Body of pancreas (tissue), 4 donors: Measurements from ENCODE around the gene WASF3.

ENCODE experiments used
- POLR2A ChIP-seq, 3 donors: fragments of 450-650 bp; IDR thresholded peaks; one replicate each; pipeline ENCODE4 v1.6.1; 2016; ENCODE audit warnings: antibody characterized with exemption in 3 of 3, mild to moderate bottlenecking in 2 of 3
- TF ChIP-seq, protein P1 (sequence below), 7 experiments: fragments of 450-650 bp in 4 of 7; fragments of 200-600 bp in 3 of 7; sonication (generic) in 3 of 7; IDR thresholded peaks; one replicate each; pipeline ENCODE4 v1.5.1; 2016 to 2019; ENCODE audit warnings: antibody characterized with exemption in 7 of 7

DNA sequence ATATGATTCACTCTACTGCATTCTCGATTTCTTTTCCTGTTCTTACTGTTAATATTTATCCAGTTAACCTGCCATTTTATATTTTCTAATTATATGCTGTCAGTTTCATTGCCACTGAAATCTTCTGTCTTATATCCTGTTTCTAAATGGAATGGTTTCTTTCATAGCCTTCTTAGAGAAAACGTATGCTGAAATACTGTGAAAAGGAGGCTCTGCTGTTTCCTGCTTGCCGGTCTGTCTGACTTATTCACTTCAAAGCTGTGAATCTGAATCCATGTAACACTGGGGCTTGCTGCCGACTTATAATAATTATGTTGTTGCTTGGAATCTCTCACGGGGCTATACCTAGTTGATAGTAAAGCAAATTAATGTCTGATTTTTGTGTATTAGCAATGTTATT, 123.1 kb downstream of the WASF3 start:
- TF ChIP-seq, protein P1, sequence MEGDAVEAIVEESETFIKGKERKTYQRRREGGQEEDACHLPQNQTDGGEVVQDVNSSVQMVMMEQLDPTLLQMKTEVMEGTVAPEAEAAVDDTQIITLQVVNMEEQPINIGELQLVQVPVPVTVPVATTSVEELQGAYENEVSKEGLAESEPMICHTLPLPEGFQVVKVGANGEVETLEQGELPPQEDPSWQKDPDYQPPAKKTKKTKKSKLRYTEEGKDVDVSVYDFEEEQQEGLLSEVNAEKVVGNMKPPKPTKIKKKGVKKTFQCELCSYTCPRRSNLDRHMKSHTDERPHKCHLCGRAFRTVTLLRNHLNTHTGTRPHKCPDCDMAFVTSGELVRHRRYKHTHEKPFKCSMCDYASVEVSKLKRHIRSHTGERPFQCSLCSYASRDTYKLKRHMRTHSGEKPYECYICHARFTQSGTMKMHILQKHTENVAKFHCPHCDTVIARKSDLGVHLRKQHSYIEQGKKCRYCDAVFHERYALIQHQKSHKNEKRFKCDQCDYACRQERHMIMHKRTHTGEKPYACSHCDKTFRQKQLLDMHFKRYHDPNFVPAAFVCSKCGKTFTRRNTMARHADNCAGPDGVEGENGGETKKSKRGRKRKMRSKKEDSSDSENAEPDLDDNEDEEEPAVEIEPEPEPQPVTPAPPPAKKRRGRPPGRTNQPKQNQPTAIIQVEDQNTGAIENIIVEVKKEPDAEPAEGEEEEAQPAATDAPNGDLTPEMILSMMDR (IDR thresholded peaks at IDR 0.05) = no peak
- TF ChIP-seq POLR2A (IDR thresholded peaks at IDR 0.05) = no peak
